T follicular helper cell (primary cell): ENCODE data around the gene LBHD1.

Experiments
- DNase-seq: peaks from one replicate; pipeline ENCODE4 v3.0.0-alpha.2; 2020; ENCODE audit warnings: low read depth

LBHD1 gene

DNA sequence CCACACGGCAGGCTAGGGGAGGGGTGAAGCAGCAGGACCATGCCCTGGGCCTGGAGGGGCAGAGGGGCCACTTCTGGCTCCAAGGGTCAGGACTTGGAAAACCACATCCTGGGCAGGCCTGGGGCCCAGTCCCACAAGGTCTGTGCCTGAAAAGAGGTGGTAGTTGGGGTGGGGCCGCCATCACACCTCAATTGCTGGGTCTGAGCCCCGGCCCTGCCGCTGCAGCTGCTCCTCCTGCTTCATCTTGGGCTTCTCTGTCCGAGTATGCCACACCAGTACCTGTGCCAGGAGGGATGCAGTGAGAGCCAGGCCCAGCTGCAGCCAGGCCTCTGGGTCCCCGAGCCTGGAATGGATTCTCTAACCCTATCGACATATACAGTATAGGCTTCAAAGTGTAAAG, 56.5 kb downstream of the LBHD1 start:
- DNase-seq, result no peak

DNA sequence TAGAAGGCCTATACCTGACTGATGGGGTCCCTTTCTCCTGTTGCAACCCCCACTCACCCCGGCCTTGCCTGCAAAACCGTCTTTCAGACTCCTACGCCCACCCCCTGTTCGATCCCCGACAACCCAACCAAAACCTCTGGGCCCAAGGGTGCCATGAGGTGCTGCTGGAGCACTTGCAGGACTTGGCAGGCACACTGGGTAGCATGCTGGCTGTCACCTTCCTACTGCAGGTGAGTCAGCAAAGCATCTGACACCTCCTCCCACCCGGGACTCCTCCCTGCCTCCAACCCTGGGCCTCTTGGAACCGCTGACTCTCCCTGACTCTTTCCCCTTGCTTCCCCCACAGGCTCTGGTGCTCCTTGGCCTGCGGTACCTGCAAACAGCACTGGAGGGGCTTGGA, 57.8 kb downstream of the LBHD1 start:
- no peak for DNase-seq

DNA sequence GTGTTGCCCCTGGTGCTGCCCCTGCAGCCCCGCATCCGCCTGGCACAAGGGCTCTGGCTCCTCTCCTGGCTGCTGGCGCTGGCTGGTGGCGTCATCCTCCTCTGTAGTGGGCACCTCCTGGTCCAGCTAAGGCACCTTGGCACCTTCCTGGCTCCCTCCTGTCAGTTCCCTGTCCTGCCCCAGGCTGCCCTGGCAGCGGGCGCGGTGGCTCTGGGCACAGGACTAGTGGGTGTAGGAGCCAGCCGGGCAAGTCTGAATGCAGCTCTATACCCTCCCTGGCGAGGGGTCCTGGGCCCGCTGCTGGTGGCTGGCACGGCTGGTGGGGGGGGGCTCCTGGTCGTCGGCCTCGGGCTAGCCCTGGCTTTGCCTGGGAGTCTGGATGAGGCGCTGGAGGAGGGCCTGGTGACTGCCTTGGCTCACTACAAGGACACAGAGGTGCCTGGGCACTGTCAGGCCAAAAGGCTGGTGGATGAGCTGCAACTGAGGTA, 58.7 kb downstream of the LBHD1 start:
- DNase-seq, result no peak
